ENCODE results near the gene SPCS3. TPM values are rescaled to one million over a fixed set of nuclear protein-coding genes. Genes with fewer than 3 reads are reported as not detected.
"Not testable (repeated sequence)": the region's sequence is repeated elsewhere in the genome, so short reads cannot be mapped to it uniquely, and the experiment has no call there.

The SPCS3 gene
- 83.6 TPM for polyA plus RNA-seq (2013, experiment 1 of 4)
- 105 TPM for polyA plus RNA-seq (2013, experiment 2 of 4)
- polyA plus RNA-seq (2013, experiment 3 of 4): 66.5 TPM
- polyA plus RNA-seq (2013, experiment 4 of 4): 76.6 TPM

- Histone ChIP-seq H3K27me3 (ENCODE audit: control insufficient read depth, insufficient read depth, low read length, poor library complexity, severe bottlenecking) (no peaks in the 10 kb centered on the region), H3K9me3 (ENCODE audit: control insufficient read depth, low read length) (no peaks in the 10 kb centered on the region), H3K4me1 (ENCODE audit: control insufficient read depth, insufficient read depth, low read length) (peaks cover 10% of the 10 kb centered on the region), H3K27ac (ENCODE audit: insufficient read depth, low read depth, low read length, poor library complexity, severe bottlenecking) (peak within 1 kb of the TSS; percentile 87), H3K4me3 (ENCODE audit: insufficient read depth, low read depth, low read length) (peak within 1 kb of the TSS; percentile 92), H3K36me3 (ENCODE audit: control insufficient read depth, insufficient read depth, low read length) (no peaks in the 10 kb centered on the region)
- WGBS, 2 experiments: 0 to 1% methylated on average over 94 of the region's 94 CpGs
Measured at GRCh38 chr4:176319704-176320339, at the start of gene SPCS3. SPCS3 (plus strand) TSS chr4:176319966; CDS start chr4:176320077, 111 bp downstream.

- H3K36me3 ChIP-seq (ENCODE audit: control insufficient read depth, insufficient read depth, low read length): no peaks in the 10 kb centered on the region
- 82 to 90% methylated on average over 4 to 5 of the region's 5 CpGs for WGBS, 2 experiments
- H3K27me3 ChIP-seq (ENCODE audit: control insufficient read depth, insufficient read depth, low read length, poor library complexity, severe bottlenecking): no peaks in the 10 kb centered on the region
- H3K4me1 ChIP-seq (ENCODE audit: control insufficient read depth, insufficient read depth, low read length): no peaks in the 10 kb centered on the region
- H3K27ac ChIP-seq (ENCODE audit: insufficient read depth, low read depth, low read length, poor library complexity, severe bottlenecking): no peak overlapping the region
- H3K4me3 ChIP-seq (ENCODE audit: insufficient read depth, low read depth, low read length): no peak overlapping the region
- no peaks in the 10 kb centered on the region for H3K9me3 ChIP-seq (ENCODE audit: control insufficient read depth, low read length)
Measured at GRCh38 chr4:176270669-176271068, 49.1 kb upstream of the SPCS3 start.

- no peaks in the 10 kb centered on the region for H3K36me3 ChIP-seq (ENCODE audit: control insufficient read depth, insufficient read depth, low read length)
- no peaks in the 10 kb centered on the region for H3K4me1 ChIP-seq (ENCODE audit: control insufficient read depth, insufficient read depth, low read length)
- no peaks in the 10 kb centered on the region for H3K27me3 ChIP-seq (ENCODE audit: control insufficient read depth, insufficient read depth, low read length, poor library complexity, severe bottlenecking)
- H3K4me3 ChIP-seq (ENCODE audit: insufficient read depth, low read depth, low read length): no peak overlapping the region
- no peak overlapping the region for H3K27ac ChIP-seq (ENCODE audit: insufficient read depth, low read depth, low read length, poor library complexity, severe bottlenecking)
- 94 to 99% methylated on average over 2 to 3 of the region's 3 CpGs for WGBS, 2 experiments
- no peaks in the 10 kb centered on the region for H3K9me3 ChIP-seq (ENCODE audit: control insufficient read depth, low read length)
Measured at GRCh38 chr4:176271749-176272148, 48.0 kb upstream of the SPCS3 start.

GRCh38 chr4:176272799-176273198 lies 47.0 kb upstream of the SPCS3 start:
- H3K4me1 ChIP-seq (ENCODE audit: control insufficient read depth, insufficient read depth, low read length): no peaks in the 10 kb centered on the region
- H3K36me3 ChIP-seq (ENCODE audit: control insufficient read depth, insufficient read depth, low read length): no peaks in the 10 kb centered on the region
- no peaks in the 10 kb centered on the region for H3K27me3 ChIP-seq (ENCODE audit: control insufficient read depth, insufficient read depth, low read length, poor library complexity, severe bottlenecking)
- 88 to 89% methylated on average over 3 of the region's 3 CpGs for WGBS, 2 experiments
- no peak overlapping the region for H3K4me3 ChIP-seq (ENCODE audit: insufficient read depth, low read depth, low read length)
- no peak overlapping the region for H3K27ac ChIP-seq (ENCODE audit: insufficient read depth, low read depth, low read length, poor library complexity, severe bottlenecking)
- H3K9me3 ChIP-seq (ENCODE audit: control insufficient read depth, low read length): no peaks in the 10 kb centered on the region

- Histone ChIP-seq H3K27ac (ENCODE audit: insufficient read depth, low read depth, low read length, poor library complexity, severe bottlenecking) (no peak overlapping the region), H3K36me3 (ENCODE audit: control insufficient read depth, insufficient read depth, low read length) (no peaks in the 10 kb centered on the region), H3K27me3 (ENCODE audit: control insufficient read depth, insufficient read depth, low read length, poor library complexity, severe bottlenecking) (no peaks in the 10 kb centered on the region), H3K9me3 (ENCODE audit: control insufficient read depth, low read length) (no peaks in the 10 kb centered on the region), H3K4me1 (ENCODE audit: control insufficient read depth, insufficient read depth, low read length) (no peaks in the 10 kb centered on the region), H3K4me3 (ENCODE audit: insufficient read depth, low read depth, low read length) (no peak overlapping the region)
- 98% methylated on average over 3 of the region's 4 CpGs for WGBS, 2 experiments
Measured at GRCh38 chr4:176273736-176274135, 46.0 kb upstream of the SPCS3 start.

GRCh38 chr4:176274441-176274840 lies 45.3 kb upstream of the SPCS3 start:
- H3K27me3 ChIP-seq (ENCODE audit: control insufficient read depth, insufficient read depth, low read length, poor library complexity, severe bottlenecking): no peaks in the 10 kb centered on the region
- H3K4me3 ChIP-seq (ENCODE audit: insufficient read depth, low read depth, low read length): no peak overlapping the region
- H3K36me3 ChIP-seq (ENCODE audit: control insufficient read depth, insufficient read depth, low read length): no peaks in the 10 kb centered on the region
- H3K4me1 ChIP-seq (ENCODE audit: control insufficient read depth, insufficient read depth, low read length): no peaks in the 10 kb centered on the region
- no peaks in the 10 kb centered on the region for H3K9me3 ChIP-seq (ENCODE audit: control insufficient read depth, low read length)
- H3K27ac ChIP-seq (ENCODE audit: insufficient read depth, low read depth, low read length, poor library complexity, severe bottlenecking): no peak overlapping the region

- Histone ChIP-seq H3K27ac (ENCODE audit: insufficient read depth, low read depth, low read length, poor library complexity, severe bottlenecking) (no peak overlapping the region), H3K9me3 (ENCODE audit: control insufficient read depth, low read length) (no peaks in the 10 kb centered on the region), H3K36me3 (ENCODE audit: control insufficient read depth, insufficient read depth, low read length) (no peaks in the 10 kb centered on the region), H3K27me3 (ENCODE audit: control insufficient read depth, insufficient read depth, low read length, poor library complexity, severe bottlenecking) (no peaks in the 10 kb centered on the region), H3K4me1 (ENCODE audit: control insufficient read depth, insufficient read depth, low read length) (no peaks in the 10 kb centered on the region), H3K4me3 (ENCODE audit: insufficient read depth, low read depth, low read length) (no peak overlapping the region)
- WGBS, 2 experiments: 92 to 94% methylated on average over 8 of the region's 8 CpGs
Measured at GRCh38 chr4:176276710-176277109, 43.1 kb upstream of the SPCS3 start.

GRCh38 chr4:176277162-176277904 lies 42.4 kb upstream of the SPCS3 start:
- Histone ChIP-seq H3K9me3 (ENCODE audit: control insufficient read depth, low read length) (no peaks in the 10 kb centered on the region), H3K27ac (ENCODE audit: insufficient read depth, low read depth, low read length, poor library complexity, severe bottlenecking) (no peak overlapping the region), H3K27me3 (ENCODE audit: control insufficient read depth, insufficient read depth, low read length, poor library complexity, severe bottlenecking) (no peaks in the 10 kb centered on the region), H3K4me3 (ENCODE audit: insufficient read depth, low read depth, low read length) (no peak overlapping the region), H3K4me1 (ENCODE audit: control insufficient read depth, insufficient read depth, low read length) (no peaks in the 10 kb centered on the region), H3K36me3 (ENCODE audit: control insufficient read depth, insufficient read depth, low read length) (no peaks in the 10 kb centered on the region)
- WGBS, 2 experiments: 81 to 84% methylated on average over 13 of the region's 13 CpGs

- not testable (repeated sequence) for H3K36me3 ChIP-seq (ENCODE audit: control insufficient read depth, insufficient read depth, low read length); H3K27ac ChIP-seq (ENCODE audit: insufficient read depth, low read depth, low read length, poor library complexity, severe bottlenecking); H3K4me3 ChIP-seq (ENCODE audit: insufficient read depth, low read depth, low read length); H3K9me3 ChIP-seq (ENCODE audit: control insufficient read depth, low read length); H3K27me3 ChIP-seq (ENCODE audit: control insufficient read depth, insufficient read depth, low read length, poor library complexity, severe bottlenecking); H3K4me1 ChIP-seq (ENCODE audit: control insufficient read depth, insufficient read depth, low read length)
- WGBS, 2 experiments: 91 to 92% methylated on average over 1 of the region's 1 CpG
Measured at GRCh38 chr4:176279560-176279959, 40.2 kb upstream of the SPCS3 start.

- H3K27me3 ChIP-seq (ENCODE audit: control insufficient read depth, insufficient read depth, low read length, poor library complexity, severe bottlenecking): no peaks in the 10 kb centered on the region
- peaks cover 5% of the 10 kb centered on the region for H3K4me1 ChIP-seq (ENCODE audit: control insufficient read depth, insufficient read depth, low read length)
- no peak overlapping the region for H3K4me3 ChIP-seq (ENCODE audit: insufficient read depth, low read depth, low read length)
- H3K27ac ChIP-seq (ENCODE audit: insufficient read depth, low read depth, low read length, poor library complexity, severe bottlenecking): no peak overlapping the region
- WGBS, 2 experiments: 95 to 100% methylated on average over 3 of the region's 3 CpGs
- H3K36me3 ChIP-seq (ENCODE audit: control insufficient read depth, insufficient read depth, low read length): no peaks in the 10 kb centered on the region
- no peaks in the 10 kb centered on the region for H3K9me3 ChIP-seq (ENCODE audit: control insufficient read depth, low read length)
Measured at GRCh38 chr4:176286728-176287127, 33.0 kb upstream of the SPCS3 start.
